Measurements from ENCODE around the gene NPBWR2. TPM values are rescaled to one million over a fixed set of nuclear protein-coding genes. Genes with fewer than 3 reads are reported as not detected.
A peak's percentile ranks its signal among the peaks of the same experiment; 100 is the strongest.

NPBWR2 gene
- total RNA-seq, 1 donor from 2014 or later = not detected

GRCh38 chr20:64065974-64066343, 41.4 kb downstream of the NPBWR2 start:
- Histone ChIP-seq H3K4me1 (peaks cover 17% of the 10 kb centered on the region), H3K27me3 (no peaks in the 10 kb centered on the region), H3K9me3 (no peaks in the 10 kb centered on the region), H3K4me3 (no peak overlapping the region), H3K27ac (no peak overlapping the region), H3K36me3 (no peaks in the 10 kb centered on the region)
- ATAC-seq = no peak
- intact Hi-C loops (cut with DNase I) = no loop called here
- DNase-seq = no peak
- TF ChIP-seq CTCF (IDR thresholded peaks at IDR 0.05) = no peak

- Histone ChIP-seq H3K4me1 (peaks cover 17% of the 10 kb centered on the region), H3K36me3 (no peaks in the 10 kb centered on the region), H3K9me3 (no peaks in the 10 kb centered on the region), H3K27ac (no peak overlapping the region), H3K27me3 (no peaks in the 10 kb centered on the region), H3K4me3 (no peak overlapping the region)
- no peak for TF ChIP-seq CTCF (IDR thresholded peaks at IDR 0.05)
- ATAC-seq (no peak), DNase-seq (no peak)
- intact Hi-C loops (cut with DNase I) = no loop called here
These were observed 42.0 kb downstream of the NPBWR2 start for GRCh38 chr20:64065062-64065973.

GRCh38 chr20:64064145-64064698, 43.1 kb downstream of the NPBWR2 start:
- Histone ChIP-seq H3K27ac (no peak overlapping the region), H3K36me3 (no peaks in the 10 kb centered on the region), H3K4me1 (peaks cover 17% of the 10 kb centered on the region), H3K9me3 (no peaks in the 10 kb centered on the region), H3K4me3 (peak overlapping the region; percentile 92), H3K27me3 (no peaks in the 10 kb centered on the region)
- ATAC-seq = no peak
- intact Hi-C loops (cut with DNase I) = no loop called here
- DNase-seq = no peak
- TF ChIP-seq CTCF (IDR thresholded peaks at IDR 0.05) = no peak

- peak; percentile 7 for ATAC-seq
- no peaks in the 10 kb centered on the region for H3K9me3 ChIP-seq
- intact Hi-C loops (cut with DNase I) = no loop called here
These were observed 43.8 kb downstream of the NPBWR2 start for GRCh38 chr20:64063389-64064144.

More at GRCh38 chr20:64063389-64064144, 43.8 kb downstream of the NPBWR2 start:
- Histone ChIP-seq H3K36me3 (no peaks in the 10 kb centered on the region), H3K27me3 (no peaks in the 10 kb centered on the region), H3K4me3 (peak overlapping the region; percentile 92), H3K4me1 (peaks cover 17% of the 10 kb centered on the region), H3K27ac (peak overlapping the region; percentile 90)
- no peak for DNase-seq
- no peak for TF ChIP-seq CTCF (IDR thresholded peaks at IDR 0.05)

Measured in upper lobe of right lung (tissue), 1 donor.